CD14-positive monocyte (primary cell): ENCODE data around the gene PKDCC. TPM values are rescaled to one million over a fixed set of nuclear protein-coding genes. Genes with fewer than 3 reads are reported as not detected.

Source experiments
- DNase-seq, 3 donors: peaks; one replicate each; pipeline ENCODE4 v3.0.0-alpha.2; 2011 to 2022
- H2AFZ ChIP-seq: 2 replicates; pipeline ENCODE4 v1.6.0; 2012; ENCODE audit warnings: mild to moderate bottlenecking, low read depth, low read length, inconsistent platforms; ENCODE audit not compliant: insufficient read depth, poor library complexity, severe bottlenecking
- H3K27ac ChIP-seq, 2 donors: 1 replicate in 1 of 2; 2 replicates in 1 of 2; pipeline ENCODE4 v1.5.1; 2012 to 2013; ENCODE audit warnings: low read length in 2 of 2, control low read depth in 1 of 2, inconsistent platforms in 1 of 2, low read depth in 1 of 2, mild to moderate bottlenecking in 1 of 2
- H3K27me3 ChIP-seq, 2 donors: one replicate each; pipeline versions ENCODE4 v1.6.0 to v1.6.1; 2011 to 2013; ENCODE audit warnings: low read length in 2 of 2; ENCODE audit not compliant: control insufficient read depth in 2 of 2, insufficient read depth in 2 of 2
- H3K36me3 ChIP-seq, 2 donors: replicated peaks in 1 of 2; 1 replicate in 1 of 2; 2 replicates in 1 of 2; pipeline versions ENCODE4 v1.5.1 to v1.6.1; 2012 to 2013; ENCODE audit warnings: low read length in 2 of 2, control low read depth in 1 of 2, inconsistent platforms in 1 of 2, mild to moderate bottlenecking in 1 of 2; ENCODE audit not compliant: insufficient read depth in 2 of 2, control insufficient read depth in 1 of 2
- H3K4me1 ChIP-seq, 2 donors: 1 replicate in 1 of 2; 2 replicates in 1 of 2; pipeline versions ENCODE4 v1.5.1 to v1.6.1; 2012 to 2013; ENCODE audit warnings: low read length in 2 of 2, control low read depth in 1 of 2, inconsistent platforms in 1 of 2, mild to moderate bottlenecking in 1 of 2, moderate library complexity in 1 of 2; ENCODE audit not compliant: insufficient read depth in 2 of 2, control insufficient read depth in 1 of 2
- H3K4me2 ChIP-seq: replicated peaks from 2 replicates; pipeline ENCODE3; 2012; ENCODE audit warnings: low read length, moderate library complexity, mild to moderate bottlenecking; ENCODE audit not compliant: poor library complexity, severe bottlenecking; ENCODE audit errors: extremely low read depth
- H3K4me3 ChIP-seq, 3 experiments: fragments of 200-600 bp in 1 of 3; sonication (generic) in 1 of 3; replicated peaks in 1 of 3; 1 replicate in 2 of 3; 2 replicates in 1 of 3; pipeline ENCODE4 v1.5.1; 2011 to 2013; ENCODE audit warnings: low read length in 3 of 3, mild to moderate bottlenecking in 3 of 3, control low read depth in 2 of 3, low read depth in 2 of 3, inconsistent platforms in 1 of 3, moderate library complexity in 1 of 3
- H3K79me2 ChIP-seq: 2 replicates; pipeline ENCODE4 v1.6.0; 2012; ENCODE audit warnings: mild to moderate bottlenecking, control low read depth, inconsistent platforms, low read length, moderate library complexity; ENCODE audit not compliant: insufficient read depth
- H3K9ac ChIP-seq: 2 replicates; pipeline ENCODE4 v1.6.0; 2017; ENCODE audit warnings: low read length, mild to moderate bottlenecking; ENCODE audit not compliant: insufficient read depth, poor library complexity, severe bottlenecking
- H3K9me3 ChIP-seq, 2 donors: replicated peaks in 1 of 2; 1 replicate in 1 of 2; 2 replicates in 1 of 2; pipeline versions ENCODE4 v1.5.1 to v1.6.1; 2012 to 2013; ENCODE audit warnings: low read length in 2 of 2, control low read depth in 1 of 2; ENCODE audit not compliant: control insufficient read depth in 1 of 2, insufficient read depth in 1 of 2
- H4K20me1 ChIP-seq: 2 replicates; pipeline ENCODE4 v1.6.0; 2012; ENCODE audit warnings: mild to moderate bottlenecking, low read length, control low read depth, moderate library complexity; ENCODE audit not compliant: insufficient read depth
- H3K27ac Mint-ChIP-seq, 7 donors: one replicate each; pipeline ENCODE4 v1.8.0; 2020; ENCODE audit warnings: mild to moderate bottlenecking in 7 of 7, mixed read lengths in 7 of 7, moderate library complexity in 6 of 7, inconsistent platforms in 2 of 7
- H3K27me3 Mint-ChIP-seq, 3 donors: one replicate each; pipeline ENCODE4 v1.8.0; 2021 to 2022; ENCODE audit warnings: low read depth in 3 of 3, mild to moderate bottlenecking in 3 of 3, mixed read lengths in 3 of 3, moderate library complexity in 3 of 3, inconsistent platforms in 1 of 3
- H3K36me3 Mint-ChIP-seq, 2 donors: one replicate each; pipeline ENCODE4 v1.8.0; 2020; ENCODE audit warnings: mixed read lengths in 2 of 2, inconsistent platforms in 1 of 2, mild to moderate bottlenecking in 1 of 2
- H3K4me1 Mint-ChIP-seq: one replicate; pipeline ENCODE4 v1.8.0; 2020; ENCODE audit warnings: mild to moderate bottlenecking, mixed read lengths
- H3K4me3 Mint-ChIP-seq, 2 donors: one replicate each; pipeline ENCODE4 v1.8.0; 2020; ENCODE audit warnings: mild to moderate bottlenecking in 2 of 2, mixed read lengths in 2 of 2, moderate library complexity in 1 of 2
- H3K9me3 Mint-ChIP-seq, 7 donors: one replicate each; pipeline ENCODE4 v1.8.0; 2020 to 2022; ENCODE audit warnings: mixed read lengths in 7 of 7, mild to moderate bottlenecking in 6 of 7, moderate library complexity in 6 of 7, inconsistent platforms in 2 of 7
- CTCF ChIP-seq: fragments of 200-600 bp; IDR thresholded peaks from one replicate; pipeline ENCODE4 v1.8.0; 2022; ENCODE audit warnings: antibody characterized with exemption, mild to moderate bottlenecking
- WGBS: methylation state at CpG from one replicate; pipeline ENCODE4 v1.1.5; 2013; ENCODE audit warnings: missing lambda C conversion rate; ENCODE audit not compliant: insufficient coverage; 5-methylcytosine and 5-hydroxymethylcytosine counted together
- intact Hi-C, 2 donors: fragments of 100-400 bp; cut with micrococcal nuclease; formaldehyde crosslinking; loops; one replicate each; pipeline versions ENCODE4 v1.15.0 to v1.15.1; 2023
- polyA plus RNA-seq, 3 donors: library from polyadenylated mRNA; depleted of rRNA in 1 of 3; unstranded in 2 of 3; stranded (reverse) in 1 of 3; fragments of 300-500 nt in 2 of 3; fragments of >200 nt in 1 of 3; fragmentation: Illumina TruSeq in 2 of 3; gene quantifications; 1 replicate in 2 of 3; 2 replicates in 1 of 3; pipeline ENCODE4 v1.2.3, GENCODE V29; 2012 to 2021

Gene PKDCC
- polyA plus RNA-seq, 3 donors: not detected

GRCh38 chr2:42067521-42067920 is 19.7 kb downstream of the PKDCC start:
- Mint-ChIP-seq H3K4me1 (peaks cover 3% of the 10 kb centered on the region), H3K27ac (no peak overlapping the region), H3K9me3 (peaks cover 0 to 4% (median 3%) of the 10 kb centered on the region in 7 donors), H3K4me3 (no peak overlapping the region), H3K36me3 (no peaks in the 10 kb centered on the region), H3K27me3 (peaks cover 5 to 13% (median 7%) of the 10 kb centered on the region in 3 donors)
- no peaks in the 10 kb centered on the region for H3K4me1 ChIP-seq
- 100% methylated on average over 2 of the region's 8 CpGs for WGBS
- no peak for TF ChIP-seq CTCF
- H3K9ac ChIP-seq: no peak overlapping the region
- H3K4me3 ChIP-seq: no peak overlapping the region
- no peak overlapping the region for H3K4me2 ChIP-seq
- H3K9me3 ChIP-seq: no peaks in the 10 kb centered on the region
- no peaks in the 10 kb centered on the region for H3K27me3 ChIP-seq
- H3K27ac ChIP-seq: no peak overlapping the region
- no peaks in the 10 kb centered on the region for H3K79me2 ChIP-seq
- DNase-seq: no peak
- intact Hi-C loops: no loop called here
- H4K20me1 ChIP-seq: no peaks in the 10 kb centered on the region
- no peaks in the 10 kb centered on the region for H3K36me3 ChIP-seq
- H2AFZ ChIP-seq: no peak overlapping the region

DNA sequence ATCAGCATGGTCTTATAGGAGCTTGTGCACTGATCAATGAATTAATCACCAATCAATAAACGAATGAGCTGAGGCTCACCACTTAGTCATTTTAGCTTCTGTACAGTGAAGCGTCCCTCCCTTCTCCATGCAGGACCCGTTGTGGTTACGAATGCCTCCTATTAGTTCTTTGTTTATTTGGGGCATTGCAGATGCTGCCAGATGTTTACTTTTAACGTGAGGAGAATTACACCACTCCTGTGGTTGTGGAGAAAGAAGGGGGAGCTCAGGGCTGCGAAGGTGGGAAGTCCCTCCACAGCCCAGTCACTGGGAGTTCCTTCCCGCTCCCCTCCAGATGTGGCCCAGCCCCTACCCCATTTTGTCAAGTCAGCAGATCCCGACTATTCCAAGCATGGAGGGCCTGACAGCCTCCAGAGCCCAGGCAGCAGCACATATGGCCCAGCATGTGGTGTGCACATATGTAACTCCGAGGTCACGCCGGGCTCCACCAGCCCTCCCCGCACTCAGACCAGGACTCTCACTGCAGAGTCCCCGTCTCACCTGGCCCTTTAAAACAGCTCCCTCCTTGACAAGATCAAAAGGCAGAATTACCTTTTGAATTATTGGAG is 20.9 kb downstream of the PKDCC start:
- no peak overlapping the region for H3K4me2 ChIP-seq
- Mint-ChIP-seq H3K4me3 (no peak overlapping the region), H3K27ac (no peak overlapping the region), H3K4me1 (peaks cover 8% of the 10 kb centered on the region), H3K36me3 (no peaks in the 10 kb centered on the region), H3K9me3 (peaks cover 0 to 4% (median 3%) of the 10 kb centered on the region in 7 donors), H3K27me3 (peaks cover 2 to 13% (median 7%) of the 10 kb centered on the region in 3 donors)
- no peak overlapping the region for H3K4me3 ChIP-seq
- H3K36me3 ChIP-seq: no peaks in the 10 kb centered on the region
- no peak for DNase-seq
- no peak for TF ChIP-seq CTCF
- no peaks in the 10 kb centered on the region for H4K20me1 ChIP-seq
- intact Hi-C loops: no loop called here
- no peaks in the 10 kb centered on the region for H3K27me3 ChIP-seq
- H3K9me3 ChIP-seq: no peaks in the 10 kb centered on the region
- no peaks in the 10 kb centered on the region for H3K4me1 ChIP-seq
- H2AFZ ChIP-seq: no peak overlapping the region
- no peak overlapping the region for H3K27ac ChIP-seq
- no peaks in the 10 kb centered on the region for H3K79me2 ChIP-seq
- 79% methylated on average over 9 of the region's 13 CpGs for WGBS
- no peak overlapping the region for H3K9ac ChIP-seq
